ENCODE results near the gene TEX14. TPM values are rescaled to one million over a fixed set of nuclear protein-coding genes. Genes with fewer than 3 reads are reported as not detected.
A peak's percentile ranks its signal among the peaks of the same experiment; 100 is the strongest.
"Not testable (repeated sequence)": the region's sequence is repeated elsewhere in the genome, so short reads cannot be mapped to it uniquely, and the experiment has no call there.

TEX14 gene
- total RNA-seq, 4 donors from 2014 or later, result 0.13 to 0.19 TPM; not detected in 2

DNA sequence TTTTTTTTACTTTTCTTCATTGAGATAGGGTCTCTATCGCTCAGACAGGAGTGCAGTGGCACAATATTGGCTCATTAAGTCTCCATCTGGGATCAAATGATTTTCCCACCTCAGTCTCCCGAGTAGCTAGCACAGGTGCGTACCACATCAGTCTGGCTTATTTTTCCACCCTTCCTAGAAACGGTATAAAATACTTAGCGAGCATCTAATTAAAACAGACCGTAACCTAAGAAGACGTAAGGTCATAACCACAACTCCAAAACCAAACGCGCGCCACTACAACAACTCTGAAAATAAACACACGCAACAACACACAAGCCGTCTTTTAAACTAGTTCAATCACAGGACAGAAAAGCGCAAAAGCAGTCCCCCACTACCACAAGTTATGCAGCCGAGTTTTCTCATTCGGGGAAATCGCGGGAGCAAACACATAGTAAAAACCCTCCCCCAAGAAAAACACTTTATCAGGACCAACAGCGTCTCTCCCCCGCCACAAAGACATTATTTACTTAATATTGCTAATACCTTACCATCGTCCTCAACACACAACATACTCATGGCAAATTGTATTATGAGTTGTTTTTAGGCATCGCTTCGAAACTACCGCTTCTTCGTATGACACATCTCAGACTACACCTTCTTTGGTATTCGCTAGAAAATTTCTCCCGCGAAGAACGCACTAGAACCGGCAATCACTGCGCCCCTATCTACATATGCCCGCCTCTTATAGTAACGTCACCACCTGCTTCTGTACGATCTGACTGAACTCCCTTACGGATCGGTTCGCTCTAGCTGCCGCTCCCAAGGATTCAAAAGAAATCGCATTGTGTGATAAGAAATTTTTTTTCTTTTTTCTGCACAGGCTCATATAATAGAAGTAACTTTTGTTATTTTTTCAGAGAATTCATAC, 32.8 kb downstream of the TEX14 start:
- TF ChIP-seq, protein P1, sequence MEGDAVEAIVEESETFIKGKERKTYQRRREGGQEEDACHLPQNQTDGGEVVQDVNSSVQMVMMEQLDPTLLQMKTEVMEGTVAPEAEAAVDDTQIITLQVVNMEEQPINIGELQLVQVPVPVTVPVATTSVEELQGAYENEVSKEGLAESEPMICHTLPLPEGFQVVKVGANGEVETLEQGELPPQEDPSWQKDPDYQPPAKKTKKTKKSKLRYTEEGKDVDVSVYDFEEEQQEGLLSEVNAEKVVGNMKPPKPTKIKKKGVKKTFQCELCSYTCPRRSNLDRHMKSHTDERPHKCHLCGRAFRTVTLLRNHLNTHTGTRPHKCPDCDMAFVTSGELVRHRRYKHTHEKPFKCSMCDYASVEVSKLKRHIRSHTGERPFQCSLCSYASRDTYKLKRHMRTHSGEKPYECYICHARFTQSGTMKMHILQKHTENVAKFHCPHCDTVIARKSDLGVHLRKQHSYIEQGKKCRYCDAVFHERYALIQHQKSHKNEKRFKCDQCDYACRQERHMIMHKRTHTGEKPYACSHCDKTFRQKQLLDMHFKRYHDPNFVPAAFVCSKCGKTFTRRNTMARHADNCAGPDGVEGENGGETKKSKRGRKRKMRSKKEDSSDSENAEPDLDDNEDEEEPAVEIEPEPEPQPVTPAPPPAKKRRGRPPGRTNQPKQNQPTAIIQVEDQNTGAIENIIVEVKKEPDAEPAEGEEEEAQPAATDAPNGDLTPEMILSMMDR (IDR thresholded peaks at IDR 0.05), result peak in 3 of 6 experiments; percentile 9 to 23 (median 15)
- peak in 3 of 4 donors; percentile 92 to 100 (median 95) for TF ChIP-seq POLR2A (IDR thresholded peaks at IDR 0.05)

DNA sequence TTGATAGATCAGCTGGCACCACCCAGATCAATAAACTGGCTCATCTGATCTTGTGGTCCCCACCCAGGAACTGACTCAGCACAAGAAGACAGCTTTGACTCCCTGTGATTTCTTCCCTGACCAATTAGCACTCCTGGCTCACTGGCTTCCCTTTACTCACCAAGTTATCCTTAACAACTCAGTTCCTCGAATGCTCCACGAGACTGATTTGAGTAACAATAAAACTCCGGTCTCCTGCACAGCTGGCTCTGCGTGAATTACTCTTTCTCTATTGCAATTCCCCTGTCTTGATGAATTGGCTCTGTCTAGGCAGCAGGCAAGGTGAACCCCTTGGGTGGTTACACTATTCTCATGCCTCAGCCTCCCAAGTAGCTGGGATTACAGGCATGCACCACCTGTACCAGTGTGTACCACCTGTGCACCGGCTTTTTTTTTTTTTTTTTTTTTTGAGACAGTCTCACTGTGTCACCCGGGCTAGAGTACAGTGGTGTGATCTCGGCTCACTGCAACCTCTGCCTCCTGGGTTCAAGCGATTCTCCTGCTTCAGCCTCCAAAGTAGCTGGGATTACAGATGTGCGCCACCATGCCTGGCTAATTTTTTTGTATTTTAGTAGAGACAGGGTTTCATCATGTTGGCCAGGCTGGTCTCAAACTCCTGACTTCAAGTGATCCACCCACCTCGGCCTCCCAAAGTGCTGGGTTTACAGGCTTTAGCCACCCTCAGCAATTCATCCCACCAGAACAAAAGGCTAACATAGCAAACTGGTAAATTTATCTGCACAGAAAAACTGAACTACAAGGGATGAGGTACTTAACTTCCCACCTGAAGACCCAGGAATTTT, 33.7 kb downstream of the TEX14 start:
- DNase-seq; intact Hi-C loops (cut with DNase I); H3K36me3 ChIP-seq; H3K27me3 ChIP-seq; H3K9me3 ChIP-seq: not testable (repeated sequence)
- H3K4me1 ChIP-seq, result peaks cover 0 to 22% (median 5%) of the 10 kb centered on the region in 3 donors
- H3K27ac ChIP-seq, result peak overlapping the region; percentile 75 to 88 (median 82)
- H3K4me3 ChIP-seq, result peak overlapping the region in 3 of 4 donors; percentile 47 to 62 (median 47)
- WGBS, 2 donors, result 59 to 64% methylated on average over 8 to 9 of the region's 10 CpGs

More for the DNA sequence above, 32.8 kb downstream of the TEX14 start:
- intact Hi-C loops (cut with DNase I), result no loop called here
- 1 to 2% methylated on average over 33 to 38 of the region's 38 CpGs for WGBS, 2 donors
- peaks cover 0 to 22% (median 5%) of the 10 kb centered on the region in 3 donors for H3K4me1 ChIP-seq
- H3K27ac ChIP-seq, result peak overlapping the region; percentile 75 to 88 (median 82)
- no peaks in the 10 kb centered on the region for H3K9me3 ChIP-seq
- H3K4me3 ChIP-seq, result peak overlapping the region; percentile 24 to 62 (median 47)
- peak; percentile 54 for DNase-seq
- no peaks in the 10 kb centered on the region for H3K27me3 ChIP-seq
- H3K36me3 ChIP-seq, result no peaks in the 10 kb centered on the region

DNA sequence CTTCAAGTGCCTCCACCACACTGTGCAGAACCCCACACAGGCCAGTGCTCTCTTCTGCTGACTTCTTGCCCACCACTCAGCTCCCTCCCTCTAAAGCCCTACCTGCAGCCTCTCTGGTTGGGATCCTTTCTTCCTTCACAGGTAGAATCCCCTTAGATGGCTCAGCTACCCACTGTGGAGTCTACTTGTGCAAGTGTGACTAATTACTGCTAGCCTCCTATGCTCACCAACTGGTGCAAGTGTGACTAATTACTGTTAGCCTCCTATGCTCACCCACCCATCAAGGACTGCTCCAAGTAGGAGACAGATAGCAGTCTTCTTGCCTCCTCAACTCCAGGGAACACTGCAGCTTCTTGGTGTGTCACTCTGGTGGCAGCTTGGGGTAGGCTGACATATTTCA, 43.6 kb downstream of the TEX14 start:
- intact Hi-C loops (cut with DNase I), result no loop called here
- H3K4me1 ChIP-seq, result no peaks in the 10 kb centered on the region
- H3K36me3 ChIP-seq, result no peaks in the 10 kb centered on the region
- no peaks in the 10 kb centered on the region for H3K9me3 ChIP-seq
- TF ChIP-seq, protein P1 (IDR thresholded peaks at IDR 0.05), result no peak
- TF ChIP-seq POLR2A (IDR thresholded peaks at IDR 0.05), result no peak
- no peak overlapping the region for H3K4me3 ChIP-seq
- H3K27ac ChIP-seq, result no peak overlapping the region
- no peak for DNase-seq
- no peaks in the 10 kb centered on the region for H3K27me3 ChIP-seq

DNA sequence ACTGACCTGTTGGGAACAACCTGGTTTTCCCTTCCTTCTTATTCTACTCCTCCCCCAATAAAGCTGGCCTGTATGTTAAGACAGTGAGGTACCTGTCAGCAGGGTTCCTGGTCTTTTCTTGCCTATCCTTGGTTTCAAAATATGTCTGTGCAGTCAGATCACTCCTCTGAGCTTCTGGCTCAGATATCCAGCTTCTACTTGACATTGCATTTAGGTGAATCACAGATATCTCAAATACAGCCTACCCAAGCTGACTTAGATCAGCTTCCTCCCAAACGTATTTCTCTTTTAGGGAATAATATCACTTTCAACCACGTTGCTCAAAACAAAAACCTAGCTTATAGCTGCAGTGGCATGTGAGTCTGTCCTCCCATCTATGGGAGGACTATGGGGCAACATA, 48.7 kb downstream of the TEX14 start:
- H3K27me3 ChIP-seq, result no peaks in the 10 kb centered on the region
- intact Hi-C loops (cut with DNase I), result no loop called here
- DNase-seq, result no peak
- no peaks in the 10 kb centered on the region for H3K9me3 ChIP-seq
- no peaks in the 10 kb centered on the region for H3K4me1 ChIP-seq
- no peak overlapping the region for H3K4me3 ChIP-seq
- H3K27ac ChIP-seq, result no peak overlapping the region
- H3K36me3 ChIP-seq, result no peaks in the 10 kb centered on the region
- no peak for TF ChIP-seq POLR2A (IDR thresholded peaks at IDR 0.05)
- TF ChIP-seq, protein P1 (IDR thresholded peaks at IDR 0.05), result no peak
- WGBS, 2 donors, result 35 to 45% methylated on average over 2 of the region's 2 CpGs

DNA sequence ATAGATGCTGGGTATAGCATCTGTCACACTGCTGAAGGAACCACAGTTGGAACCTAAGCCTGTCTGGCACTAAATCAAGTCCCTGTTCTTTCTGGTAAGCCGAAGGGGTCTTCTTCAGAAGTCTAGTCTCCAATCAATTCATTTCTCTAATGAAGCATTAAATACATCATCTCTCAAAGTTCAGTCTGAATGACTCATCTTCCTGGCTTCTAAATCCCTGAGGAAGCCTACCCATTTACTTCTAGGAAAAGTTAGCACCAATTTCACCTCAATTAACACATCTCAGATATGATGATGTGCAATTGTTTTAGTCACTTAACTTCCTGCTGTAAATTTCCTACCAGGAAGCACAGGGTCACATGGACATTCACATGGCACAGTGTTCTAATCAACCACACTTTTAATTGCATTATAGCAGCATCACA, 49.9 kb downstream of the TEX14 start:
- Histone ChIP-seq H3K4me1 (no peaks in the 10 kb centered on the region), H3K4me3 (no peak overlapping the region), H3K36me3 (no peaks in the 10 kb centered on the region), H3K27me3 (no peaks in the 10 kb centered on the region), H3K9me3 (no peaks in the 10 kb centered on the region), H3K27ac (no peak overlapping the region)
- WGBS, 2 donors, result 29 to 57% methylated on average over 1 of the region's 1 CpG
- no peak for DNase-seq
- TF ChIP-seq POLR2A (IDR thresholded peaks at IDR 0.05), result no peak
- TF ChIP-seq, protein P1 (IDR thresholded peaks at IDR 0.05), result no peak
- intact Hi-C loops (cut with DNase I), result no loop called here
